ENCODE measurements around the gene RPTN.

DNA sequence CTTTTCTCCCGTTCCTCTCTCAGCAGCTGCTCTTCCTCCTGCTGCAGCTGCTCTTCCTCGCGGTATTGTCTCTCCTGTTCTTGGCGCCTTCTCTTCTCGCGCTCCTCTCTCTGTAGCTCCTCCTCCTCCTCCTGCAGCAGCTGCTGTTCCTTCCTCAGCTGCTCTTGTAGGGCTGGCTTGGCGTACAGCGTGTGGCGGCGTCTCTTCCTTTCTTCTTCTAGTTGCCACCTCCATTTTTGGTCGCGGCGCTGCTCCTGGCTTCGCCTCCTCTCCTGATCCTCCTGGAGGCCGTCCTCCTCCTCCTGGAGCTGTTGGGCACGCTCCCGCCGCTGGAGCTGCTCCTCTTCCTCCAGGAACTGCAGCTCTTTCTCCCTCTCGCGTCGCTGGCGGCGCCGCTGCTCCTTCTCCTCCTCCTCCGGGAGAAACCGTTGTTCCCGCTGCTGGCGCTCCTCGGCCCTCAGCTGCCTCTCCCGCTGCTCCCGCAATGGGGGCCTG lies 48.6 kb downstream of the RPTN start:
- TF ChIP-seq, protein P1, sequence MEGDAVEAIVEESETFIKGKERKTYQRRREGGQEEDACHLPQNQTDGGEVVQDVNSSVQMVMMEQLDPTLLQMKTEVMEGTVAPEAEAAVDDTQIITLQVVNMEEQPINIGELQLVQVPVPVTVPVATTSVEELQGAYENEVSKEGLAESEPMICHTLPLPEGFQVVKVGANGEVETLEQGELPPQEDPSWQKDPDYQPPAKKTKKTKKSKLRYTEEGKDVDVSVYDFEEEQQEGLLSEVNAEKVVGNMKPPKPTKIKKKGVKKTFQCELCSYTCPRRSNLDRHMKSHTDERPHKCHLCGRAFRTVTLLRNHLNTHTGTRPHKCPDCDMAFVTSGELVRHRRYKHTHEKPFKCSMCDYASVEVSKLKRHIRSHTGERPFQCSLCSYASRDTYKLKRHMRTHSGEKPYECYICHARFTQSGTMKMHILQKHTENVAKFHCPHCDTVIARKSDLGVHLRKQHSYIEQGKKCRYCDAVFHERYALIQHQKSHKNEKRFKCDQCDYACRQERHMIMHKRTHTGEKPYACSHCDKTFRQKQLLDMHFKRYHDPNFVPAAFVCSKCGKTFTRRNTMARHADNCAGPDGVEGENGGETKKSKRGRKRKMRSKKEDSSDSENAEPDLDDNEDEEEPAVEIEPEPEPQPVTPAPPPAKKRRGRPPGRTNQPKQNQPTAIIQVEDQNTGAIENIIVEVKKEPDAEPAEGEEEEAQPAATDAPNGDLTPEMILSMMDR (IDR thresholded peaks at IDR 0.05) = no peak
- TF ChIP-seq ZFX (IDR thresholded peaks at IDR 0.05; ENCODE audit: borderline replicate concordance) = no peak

All from 22Rv1 (cell line).